HEK293 (cell line): ENCODE data around the gene LGALS3BP.
A peak's percentile ranks its signal among the peaks of the same experiment; 100 is the strongest.

ENCODE experiments used
- ELK4 ChIP-seq: IDR thresholded peaks from 2 replicates; pipeline ENCODE4 v1.6.1; 2011; ENCODE audit warnings: mild to moderate bottlenecking, low read depth, low read length, borderline replicate concordance
- PRDM10 ChIP-seq: fragments of 450-650 bp; formaldehyde crosslinking; IDR thresholded peaks from 2 replicates; pipeline ENCODE4 v1.5.1; 2016; ENCODE audit warnings: missing biosample characterization, missing genetic modification characterization
- PRDM2 ChIP-seq: fragments of 450-650 bp; formaldehyde crosslinking; IDR thresholded peaks from 2 replicates; pipeline ENCODE4 v1.5.1; 2016; ENCODE audit warnings: missing biosample characterization, missing genetic modification characterization, borderline replicate concordance
- RBAK ChIP-seq: fragments of 450-650 bp; formaldehyde crosslinking; IDR thresholded peaks from 2 replicates; pipeline ENCODE4 v1.5.1; 2016; ENCODE audit warnings: missing biosample characterization, missing genetic modification characterization
- SCRT1 ChIP-seq: fragments of 450-650 bp; formaldehyde crosslinking; IDR thresholded peaks from 2 replicates; pipeline ENCODE4 v1.5.1; 2016; ENCODE audit warnings: missing biosample characterization, missing genetic modification characterization, borderline replicate concordance
- ZBTB20 ChIP-seq: fragments of 450-650 bp; formaldehyde crosslinking; IDR thresholded peaks from 2 replicates; pipeline ENCODE4 v1.5.1; 2016; ENCODE audit warnings: missing biosample characterization, missing genetic modification characterization
- ZBTB26 ChIP-seq: fragments of 450-650 bp; formaldehyde crosslinking; optimal IDR thresholded peaks from 2 replicates; pipeline ENCODE3; 2016; ENCODE audit warnings: missing biosample characterization, mild to moderate bottlenecking, missing genetic modification characterization
- ZNF140 ChIP-seq: fragments of 450-650 bp; formaldehyde crosslinking; IDR thresholded peaks from 2 replicates; pipeline ENCODE4 v1.5.1; 2016; ENCODE audit warnings: missing biosample characterization, missing genetic modification characterization
- ZNF324 ChIP-seq: fragments of 450-650 bp; formaldehyde crosslinking; IDR thresholded peaks from 2 replicates; pipeline ENCODE4 v1.5.1; 2016; ENCODE audit warnings: missing biosample characterization, missing genetic modification characterization
- ZNF658 ChIP-seq: fragments of 450-650 bp; formaldehyde crosslinking; IDR thresholded peaks from 2 replicates; pipeline ENCODE4; 2016; ENCODE audit warnings: missing biosample characterization, missing genetic modification characterization
- ZNF670 ChIP-seq: fragments of 450-650 bp; formaldehyde crosslinking; IDR thresholded peaks from 2 replicates; pipeline ENCODE4 v1.5.1; 2016; ENCODE audit warnings: missing biosample characterization, missing genetic modification characterization, low read depth
- TF ChIP-seq, protein P1 (sequence below): fragments of 450-650 bp; formaldehyde crosslinking; IDR thresholded peaks from 2 replicates; pipeline ENCODE4 v1.5.1; 2016; ENCODE audit warnings: missing biosample characterization, missing genetic modification characterization

GRCh38 chr17:78958641-78959127 is 21.0 kb downstream of the LGALS3BP start:
- TF ChIP-seq ZBTB20 (tag by site-specific recombination), result no peak
- TF ChIP-seq ZNF324 (tag by site-specific recombination), result no peak
- no peak for TF ChIP-seq ELK4
- TF ChIP-seq ZNF658 (tag by site-specific recombination), result no peak
- TF ChIP-seq, protein P1, sequence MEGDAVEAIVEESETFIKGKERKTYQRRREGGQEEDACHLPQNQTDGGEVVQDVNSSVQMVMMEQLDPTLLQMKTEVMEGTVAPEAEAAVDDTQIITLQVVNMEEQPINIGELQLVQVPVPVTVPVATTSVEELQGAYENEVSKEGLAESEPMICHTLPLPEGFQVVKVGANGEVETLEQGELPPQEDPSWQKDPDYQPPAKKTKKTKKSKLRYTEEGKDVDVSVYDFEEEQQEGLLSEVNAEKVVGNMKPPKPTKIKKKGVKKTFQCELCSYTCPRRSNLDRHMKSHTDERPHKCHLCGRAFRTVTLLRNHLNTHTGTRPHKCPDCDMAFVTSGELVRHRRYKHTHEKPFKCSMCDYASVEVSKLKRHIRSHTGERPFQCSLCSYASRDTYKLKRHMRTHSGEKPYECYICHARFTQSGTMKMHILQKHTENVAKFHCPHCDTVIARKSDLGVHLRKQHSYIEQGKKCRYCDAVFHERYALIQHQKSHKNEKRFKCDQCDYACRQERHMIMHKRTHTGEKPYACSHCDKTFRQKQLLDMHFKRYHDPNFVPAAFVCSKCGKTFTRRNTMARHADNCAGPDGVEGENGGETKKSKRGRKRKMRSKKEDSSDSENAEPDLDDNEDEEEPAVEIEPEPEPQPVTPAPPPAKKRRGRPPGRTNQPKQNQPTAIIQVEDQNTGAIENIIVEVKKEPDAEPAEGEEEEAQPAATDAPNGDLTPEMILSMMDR (tag by site-specific recombination), result no peak
- TF ChIP-seq PRDM10, result peak; percentile 23; the same call in 1 of the 2 replicates
- no peak for TF ChIP-seq ZNF670
- TF ChIP-seq SCRT1 (tag by site-specific recombination), result no peak
- TF ChIP-seq ZNF140 (tag by site-specific recombination), result no peak
- TF ChIP-seq PRDM2 (tag by site-specific recombination), result no peak
- no peak for TF ChIP-seq RBAK (tag by site-specific recombination)
- TF ChIP-seq ZBTB26, result no peak
